Urinary bladder (tissue), 4 donors: ENCODE measurements around the gene RPS6KA5. TPM values are rescaled to one million over a fixed set of nuclear protein-coding genes. Genes with fewer than 3 reads are reported as not detected.
"Not testable (repeated sequence)": the region's sequence is repeated elsewhere in the genome, so short reads cannot be mapped to it uniquely, and the experiment has no call there.

Experiments used
- DNase-seq: peaks from one replicate; pipeline ENCODE4 v3.0.0-alpha.2; 2015; ENCODE audit errors: extremely low spot score
- H3K27ac ChIP-seq: one replicate; pipeline ENCODE4 v1.5.1; 2013; ENCODE audit warnings: low read depth, mild to moderate bottlenecking, moderate library complexity
- H3K36me3 ChIP-seq: one replicate; pipeline ENCODE4 v1.6.1; 2013; ENCODE audit warnings: mild to moderate bottlenecking, moderate library complexity; ENCODE audit not compliant: insufficient read depth
- H3K4me1 ChIP-seq: one replicate; pipeline ENCODE4 v1.6.1; 2013; ENCODE audit warnings: mild to moderate bottlenecking, moderate library complexity; ENCODE audit not compliant: insufficient read depth
- H3K4me3 ChIP-seq: one replicate; pipeline ENCODE4 v1.5.1; 2013; ENCODE audit warnings: low read depth, low read length
- WGBS: extraction: QIAGEN DNeasy Blood & Tissue Kit; methylation state at CpG from one replicate; pipeline ENCODE4 v1.1.7; 2013; 5-methylcytosine and 5-hydroxymethylcytosine counted together
- polyA plus RNA-seq: library from polyadenylated mRNA; stranded (reverse); fragments of 200-250 nt; gene quantifications from one replicate; pipeline ENCODE4 v1.2.3, GENCODE V29; 2013
- total RNA-seq: library from RNA; depleted of rRNA; stranded (reverse); fragments of >200 nt; gene quantifications from one replicate; pipeline ENCODE4 v1.2.3, GENCODE V29; 2014
- donor health status: healthy with polysubstance abuse.
- donor health status: healthy.

Gene RPS6KA5
- total and polyA plus RNA-seq, 2 donors: 13.4 to 19.8 TPM

GRCh38 chr14:90870950-90871604 lies 189.4 kb downstream of the RPS6KA5 start:
- Histone ChIP-seq H3K36me3 (peaks cover 2% of the 10 kb centered on the region), H3K27ac (no peak overlapping the region), H3K4me1 (no peaks in the 10 kb centered on the region), H3K4me3 (no peak overlapping the region)
- 88% methylated on average over 1 of the region's 1 CpG for WGBS
- DNase-seq: no peak

GRCh38 chr14:90867501-90867900 lies 192.9 kb downstream of the RPS6KA5 start:
- peaks cover 2% of the 10 kb centered on the region for H3K36me3 ChIP-seq
- no peak for DNase-seq
- H3K27ac ChIP-seq: no peak overlapping the region
- H3K4me3 ChIP-seq: no peak overlapping the region
- no peaks in the 10 kb centered on the region for H3K4me1 ChIP-seq

GRCh38 chr14:90866833-90867232 lies 193.6 kb downstream of the RPS6KA5 start:
- Histone ChIP-seq H3K4me1 (no peaks in the 10 kb centered on the region), H3K4me3 (no peak overlapping the region), H3K36me3 (no peaks in the 10 kb centered on the region), H3K27ac (no peak overlapping the region)
- DNase-seq: no peak

GRCh38 chr14:90864741-90865140 lies 195.7 kb downstream of the RPS6KA5 start:
- H3K4me1 ChIP-seq: no peaks in the 10 kb centered on the region
- over 99% methylated on average over 2 of the region's 2 CpGs for WGBS
- no peaks in the 10 kb centered on the region for H3K36me3 ChIP-seq
- no peak overlapping the region for H3K27ac ChIP-seq
- DNase-seq: no peak
- no peak overlapping the region for H3K4me3 ChIP-seq

- no peaks in the 10 kb centered on the region for H3K36me3 ChIP-seq
- no peak for DNase-seq
- H3K4me1 ChIP-seq: peaks cover 1% of the 10 kb centered on the region
- H3K4me3 ChIP-seq: peak overlapping the region; percentile 7
- no peak overlapping the region for H3K27ac ChIP-seq
- WGBS: 51% methylated on average over 5 of the region's 5 CpGs
Measured at GRCh38 chr14:90858511-90858910, 201.9 kb downstream of the RPS6KA5 start.

GRCh38 chr14:90857866-90858265 lies 202.6 kb downstream of the RPS6KA5 start:
- H3K36me3 ChIP-seq: no peaks in the 10 kb centered on the region
- no peak for DNase-seq
- 53% methylated on average over 6 of the region's 6 CpGs for WGBS
- peaks cover 1% of the 10 kb centered on the region for H3K4me1 ChIP-seq
- no peak overlapping the region for H3K4me3 ChIP-seq
- H3K27ac ChIP-seq: no peak overlapping the region

GRCh38 chr14:90856115-90856514 lies 204.3 kb downstream of the RPS6KA5 start:
- H3K27ac ChIP-seq, DNase-seq, H3K36me3 ChIP-seq, H3K4me1 ChIP-seq, H3K4me3 ChIP-seq: not testable (repeated sequence)
- WGBS: 88% methylated on average over 5 of the region's 5 CpGs

GRCh38 chr14:90853116-90853515 lies 207.3 kb downstream of the RPS6KA5 start:
- Histone ChIP-seq H3K27ac (no peak overlapping the region), H3K36me3 (no peaks in the 10 kb centered on the region), H3K4me1 (no peaks in the 10 kb centered on the region), H3K4me3 (no peak overlapping the region)
- no peak for DNase-seq

GRCh38 chr14:90851327-90852036 lies 209.0 kb downstream of the RPS6KA5 start:
- WGBS: 87% methylated on average over 5 of the region's 5 CpGs
- Histone ChIP-seq H3K27ac (no peak overlapping the region), H3K4me3 (no peak overlapping the region)

GRCh38 chr14:90850487-90850886 lies 210.0 kb downstream of the RPS6KA5 start:
- H3K27ac ChIP-seq: no peak overlapping the region
- no peak overlapping the region for H3K4me3 ChIP-seq
- H3K36me3 ChIP-seq: no peaks in the 10 kb centered on the region
- H3K4me1 ChIP-seq: no peaks in the 10 kb centered on the region
- WGBS: 58% methylated on average over 3 of the region's 3 CpGs
- DNase-seq: no peak

More at GRCh38 chr14:90851327-90852036, 209.0 kb downstream of the RPS6KA5 start:
- Histone ChIP-seq H3K4me1 (no peaks in the 10 kb centered on the region), H3K36me3 (no peaks in the 10 kb centered on the region)
- DNase-seq: no peak

GRCh38 chr14:90849787-90850444 lies 210.5 kb downstream of the RPS6KA5 start:
- DNase-seq: no peak
- Histone ChIP-seq H3K4me1 (no peaks in the 10 kb centered on the region), H3K36me3 (no peaks in the 10 kb centered on the region), H3K4me3 (no peak overlapping the region), H3K27ac (no peak overlapping the region)
- 84% methylated on average over 7 of the region's 7 CpGs for WGBS

GRCh38 chr14:90848944-90849731 lies 211.3 kb downstream of the RPS6KA5 start:
- H3K27ac ChIP-seq: no peak overlapping the region
- no peak overlapping the region for H3K4me3 ChIP-seq
- DNase-seq: no peak
- WGBS: 89% methylated on average over 17 of the region's 17 CpGs
- no peaks in the 10 kb centered on the region for H3K4me1 ChIP-seq
- no peaks in the 10 kb centered on the region for H3K36me3 ChIP-seq

- no peaks in the 10 kb centered on the region for H3K36me3 ChIP-seq
- WGBS: 94% methylated on average over 4 of the region's 4 CpGs
Measured at GRCh38 chr14:90846511-90846910, 213.9 kb downstream of the RPS6KA5 start.

More at GRCh38 chr14:90846511-90846910, 213.9 kb downstream of the RPS6KA5 start:
- DNase-seq: no peak
- no peak overlapping the region for H3K27ac ChIP-seq
- H3K4me1 ChIP-seq: no peaks in the 10 kb centered on the region
- no peak overlapping the region for H3K4me3 ChIP-seq
